ENCODE data around the gene GNRHR. TPM values are rescaled to one million over a fixed set of nuclear protein-coding genes. Genes with fewer than 3 reads are reported as not detected.

GNRHR gene
- total RNA-seq, 1 donor from 2014 or later: not detected

DNA sequence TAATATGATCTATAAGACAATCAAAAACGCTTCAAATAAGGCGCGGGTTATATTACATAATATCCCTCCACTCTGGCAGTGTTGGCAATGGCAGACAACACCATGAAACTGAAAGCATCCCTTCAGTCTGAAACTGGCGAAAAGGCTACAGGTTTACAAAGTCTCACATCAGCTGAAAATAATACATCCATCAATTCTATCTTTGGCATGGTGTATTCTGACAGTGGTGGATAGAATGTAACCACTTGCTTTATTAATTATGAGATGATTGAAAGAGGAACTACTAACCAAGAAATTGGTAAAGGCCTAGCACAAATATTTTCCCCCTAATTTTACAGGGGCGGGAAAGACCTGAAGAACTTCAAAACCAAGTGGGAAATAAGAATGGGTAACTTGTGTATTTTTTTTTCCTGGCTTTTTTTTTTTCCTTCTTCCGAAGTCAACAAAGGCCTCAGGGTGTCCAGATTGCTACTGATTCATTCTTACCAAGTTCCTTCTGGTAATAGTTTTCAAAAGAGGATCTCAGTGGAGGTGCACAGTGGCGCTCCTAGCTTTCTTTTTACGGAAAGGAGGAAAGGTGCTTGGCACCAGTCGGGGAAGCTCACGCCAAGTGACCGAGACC, 54.0 kb downstream of the GNRHR start:
- no peak for DNase-seq (ENCODE audit: low spot score)

- DNase-seq (ENCODE audit: low spot score): no peak
These were observed 54.6 kb downstream of the GNRHR start for GRCh38 chr4:67699603-67700002.

- no peak for DNase-seq (ENCODE audit: low spot score)
These were observed 56.1 kb downstream of the GNRHR start for GRCh38 chr4:67697860-67698687.

- DNase-seq (ENCODE audit: low spot score): no peak
These were observed 58.1 kb downstream of the GNRHR start for GRCh38 chr4:67696061-67696460.

DNA sequence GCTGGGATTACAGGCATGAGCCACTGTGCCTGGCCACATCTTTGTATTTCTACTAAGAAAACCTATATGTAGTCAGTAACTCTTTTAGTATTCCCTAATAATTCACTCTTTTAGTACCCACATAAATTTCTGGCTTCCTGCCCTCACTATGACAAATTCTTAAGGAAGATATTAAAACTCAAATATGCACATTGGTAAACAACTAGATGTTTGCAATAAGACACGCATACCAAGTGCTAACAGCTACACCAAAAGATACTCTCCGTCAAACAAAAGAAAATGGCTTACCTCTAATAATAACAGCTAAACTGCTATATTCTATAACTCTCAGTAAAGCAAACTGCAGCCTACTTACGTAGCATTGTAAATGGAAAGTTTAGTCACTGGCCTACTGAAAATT, 59.5 kb downstream of the GNRHR start:
- no peak for DNase-seq (ENCODE audit: low spot score)

GRCh38 chr4:67691328-67691727, 62.9 kb downstream of the GNRHR start:
- no peak for DNase-seq (ENCODE audit: low spot score)

Other genes with a start within 250 kb of the GNRHR start
- 37.1 TPM for gene CENPC, start 208.9 kb downstream of the GNRHR start, total RNA-seq
- gene STAP1, start 195.7 kb downstream of the GNRHR start, total RNA-seq: 0.65 TPM
- gene UBA6, start 53.2 kb downstream of the GNRHR start, total RNA-seq: 64.6 TPM
- not detected for gene TMPRSS11D, start 129.6 kb upstream of the GNRHR start, total RNA-seq
- not detected for gene TMPRSS11A, start 209.1 kb upstream of the GNRHR start, total RNA-seq

All from ureter (tissue), 1 donor.